ENCODE measurements around the gene FCHO2.

The FCHO2 gene

DNA sequence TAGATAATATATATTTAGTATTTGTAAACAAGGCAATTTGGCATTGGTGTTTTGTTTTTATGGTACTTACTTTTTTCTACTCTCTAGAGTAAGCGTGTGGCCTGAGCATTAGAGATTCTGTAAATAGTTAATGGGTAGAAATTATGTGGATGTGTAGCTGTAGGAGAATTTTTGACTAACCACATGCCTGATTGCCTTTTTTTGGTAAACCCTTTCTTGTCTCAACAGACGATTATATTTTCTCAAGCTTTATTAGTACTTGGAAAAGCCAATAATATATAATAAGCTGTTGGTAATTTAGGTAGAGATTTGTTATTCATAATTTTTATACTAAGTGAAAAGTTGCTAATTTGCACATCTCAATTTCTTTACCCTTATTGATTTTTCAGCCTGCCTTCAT lies 76.8 kb downstream of the FCHO2 start:
- no peak for DNase-seq

DNA sequence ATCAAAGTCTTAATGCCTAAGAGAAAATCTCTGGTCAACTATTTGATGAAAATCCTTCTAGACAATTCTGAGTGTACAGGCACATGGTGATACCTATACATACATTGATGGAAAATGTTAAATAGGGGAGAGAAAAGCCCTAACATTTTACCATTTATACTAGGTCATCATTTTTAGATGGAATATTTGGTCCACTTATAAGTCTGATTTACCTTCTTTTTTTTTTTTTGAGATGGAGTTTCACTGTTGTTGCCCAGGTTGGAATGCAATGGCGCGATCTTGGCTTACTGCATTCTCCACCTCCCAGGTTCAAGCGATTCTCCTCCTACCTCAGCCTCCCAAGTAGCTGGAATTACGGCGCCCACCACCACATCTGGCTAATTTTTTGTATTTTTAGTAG lies 81.7 kb downstream of the FCHO2 start:
- no peak for DNase-seq

DNA sequence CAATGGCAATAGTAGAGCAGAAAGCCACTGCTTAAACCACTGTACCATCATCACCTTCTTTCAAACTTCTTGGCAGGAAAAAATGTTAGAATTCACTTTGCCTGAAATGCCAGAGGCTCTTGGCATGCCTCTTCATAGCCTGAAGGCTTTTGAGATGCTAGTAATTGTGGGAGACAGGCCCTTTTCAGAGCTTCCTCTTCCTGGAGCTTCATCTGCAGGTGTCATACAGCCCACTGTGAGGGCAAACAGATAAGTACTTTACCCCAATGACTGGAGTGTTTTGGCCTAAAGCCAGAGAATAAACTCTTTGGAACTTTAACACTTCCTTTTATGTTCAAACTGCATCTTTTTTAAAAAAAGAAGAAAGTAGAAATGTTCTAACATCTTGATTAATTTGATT lies 83.2 kb downstream of the FCHO2 start:
- peak; percentile 37 for DNase-seq

DNA sequence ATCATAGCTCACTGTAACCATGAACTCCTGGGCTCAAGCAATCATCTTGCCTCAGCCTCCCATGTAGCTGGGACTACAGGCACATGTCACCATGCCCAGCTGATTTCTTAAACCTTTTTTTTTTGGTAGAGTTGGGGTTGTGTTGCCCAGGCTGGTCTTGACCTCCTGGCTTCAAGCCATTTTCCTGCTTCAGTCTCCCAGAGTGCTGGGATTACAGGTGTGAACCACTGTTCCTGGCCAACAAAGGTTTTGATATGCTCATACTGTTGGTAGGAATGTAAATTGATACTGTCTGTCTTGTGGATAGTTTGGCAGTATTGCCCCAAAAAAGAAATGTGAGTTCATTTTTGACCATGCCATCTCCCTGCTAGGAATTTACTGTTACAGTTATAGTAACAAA lies 87.2 kb downstream of the FCHO2 start:
- DNase-seq: no peak

DNA sequence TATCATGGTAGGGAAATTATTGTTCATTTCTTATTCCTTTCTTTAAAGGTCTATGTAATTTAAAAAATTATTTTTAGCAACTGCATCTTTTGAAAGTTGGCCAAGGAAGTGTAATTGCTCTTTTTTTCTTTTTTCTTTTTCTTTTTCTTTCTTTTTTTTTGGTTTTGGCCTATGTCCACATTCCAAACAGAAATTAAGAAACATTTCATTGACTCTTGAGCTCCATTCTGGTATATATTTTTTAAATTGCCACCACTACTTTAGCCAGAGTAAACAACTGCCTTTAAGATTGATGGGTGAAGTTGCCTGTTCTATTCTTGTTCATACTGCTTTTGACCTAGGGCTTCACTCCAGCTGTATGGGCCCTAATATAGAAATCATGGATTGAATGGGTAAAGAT lies 88.7 kb downstream of the FCHO2 start:
- no peak for DNase-seq

DNA sequence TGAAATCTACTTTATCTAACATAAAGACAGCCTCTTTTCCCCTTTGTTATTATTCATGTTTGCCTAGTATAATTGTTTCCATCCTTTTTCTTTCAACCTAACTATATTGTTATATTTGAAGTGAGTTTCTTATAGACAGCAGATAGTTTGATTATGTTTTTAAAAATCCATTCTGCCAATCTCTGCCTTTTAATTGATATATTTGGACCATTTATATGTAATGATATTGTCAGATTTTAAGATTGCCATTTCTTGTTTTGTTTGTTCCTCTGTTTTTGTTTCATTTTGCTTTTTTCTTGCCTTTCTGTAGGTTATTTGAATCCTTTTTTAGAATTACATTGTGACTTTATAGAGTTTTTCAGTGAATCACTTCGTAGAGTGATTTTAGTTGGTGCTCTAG lies 89.8 kb downstream of the FCHO2 start:
- DNase-seq: no peak

DNA sequence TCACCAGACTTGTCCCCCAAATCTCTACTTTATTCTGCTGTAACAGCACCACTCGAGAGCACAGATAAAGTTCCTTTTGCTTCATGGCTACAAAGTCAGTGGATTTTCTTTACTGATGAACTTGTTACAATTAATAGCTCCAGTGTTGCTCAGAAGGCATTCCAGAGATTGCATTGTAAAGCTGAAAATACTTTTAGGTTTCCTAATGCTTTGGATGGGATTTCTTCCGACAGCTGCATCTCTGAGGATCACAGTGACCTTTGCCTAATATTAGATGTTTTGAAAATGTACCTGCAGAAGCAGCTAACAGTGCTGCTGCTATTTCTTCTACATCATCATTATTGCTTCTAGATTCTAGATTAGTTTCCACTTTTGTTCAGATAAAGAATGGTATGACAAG lies 105.8 kb downstream of the FCHO2 start:
- DNase-seq: no peak

DNA sequence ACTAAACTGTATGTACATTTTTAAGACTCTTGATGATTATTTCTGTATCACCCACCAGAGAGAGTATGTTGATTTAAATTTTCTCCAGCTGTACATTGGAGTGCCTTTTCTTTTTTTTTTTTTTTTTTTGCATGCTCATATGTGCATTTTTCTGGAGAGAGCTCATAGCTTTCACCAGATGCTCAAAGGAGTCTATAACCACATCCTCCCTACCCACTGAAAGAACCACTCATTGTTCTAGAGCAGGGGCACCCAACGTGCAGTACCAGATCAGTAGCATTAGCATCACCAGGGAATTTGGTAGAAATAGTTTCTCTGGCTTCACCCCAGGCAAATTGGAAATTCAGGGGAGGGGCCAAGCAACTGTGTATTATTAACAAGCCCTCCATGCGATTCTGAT lies 110.6 kb downstream of the FCHO2 start:
- no peak for DNase-seq

DNA sequence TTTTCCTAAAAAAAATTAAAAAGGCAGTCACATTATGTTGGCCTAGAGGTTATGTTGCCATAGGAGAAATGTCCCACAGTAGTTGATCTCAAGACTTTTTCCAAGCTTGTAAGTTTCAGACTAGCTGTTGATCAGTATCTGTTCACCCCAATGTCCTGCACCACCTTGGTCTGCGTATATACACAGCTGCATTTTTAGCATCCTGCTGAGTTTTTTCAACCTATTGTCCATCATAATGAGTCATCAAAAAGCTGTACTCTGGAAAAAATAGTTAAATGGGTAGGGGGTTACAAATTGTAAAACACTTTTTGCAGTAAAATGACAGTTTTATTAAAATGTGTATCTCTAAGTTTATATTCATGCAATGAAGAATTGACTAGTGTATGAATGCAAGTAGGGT lies 111.4 kb downstream of the FCHO2 start:
- DNase-seq: no peak

DNA sequence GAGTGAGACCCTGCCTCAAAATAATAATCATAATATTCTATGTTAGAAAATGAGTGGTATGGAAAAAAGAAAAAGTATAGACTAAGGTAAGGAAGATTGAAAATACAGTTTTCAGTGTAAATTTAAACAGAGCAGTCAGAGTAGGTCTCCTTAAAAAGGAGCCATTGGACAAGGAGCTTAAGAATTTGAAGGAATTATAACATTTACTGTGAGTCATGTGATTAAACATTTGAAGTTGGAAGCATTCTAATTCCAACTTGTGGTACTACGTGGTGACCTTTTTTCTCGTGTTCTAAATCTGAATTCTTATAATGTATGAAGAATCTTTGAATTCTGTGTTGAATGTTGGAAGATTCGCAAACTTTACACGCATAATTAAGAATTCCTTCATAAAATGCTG lies 125.3 kb downstream of the FCHO2 start:
- no peak for DNase-seq

DNA sequence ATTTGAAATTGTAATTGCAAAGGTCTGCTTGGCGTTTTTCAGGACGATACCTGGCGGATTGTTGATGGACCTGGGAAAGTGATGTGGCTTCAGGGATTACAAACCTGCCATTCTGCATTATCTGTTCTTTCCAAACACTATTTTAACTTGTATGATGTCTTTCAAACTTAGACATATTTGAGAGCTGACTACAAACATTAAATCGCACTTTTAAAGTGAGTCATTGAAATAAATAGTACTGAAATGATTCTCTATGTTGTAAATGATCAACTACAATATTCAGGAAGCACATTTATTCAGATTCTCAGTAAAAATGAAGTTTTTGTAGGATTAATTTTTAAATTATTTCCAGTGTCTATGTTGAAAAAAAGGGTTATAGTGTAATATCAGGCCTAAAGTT lies 132.2 kb downstream of the FCHO2 start:
- no peak for DNase-seq

DNA sequence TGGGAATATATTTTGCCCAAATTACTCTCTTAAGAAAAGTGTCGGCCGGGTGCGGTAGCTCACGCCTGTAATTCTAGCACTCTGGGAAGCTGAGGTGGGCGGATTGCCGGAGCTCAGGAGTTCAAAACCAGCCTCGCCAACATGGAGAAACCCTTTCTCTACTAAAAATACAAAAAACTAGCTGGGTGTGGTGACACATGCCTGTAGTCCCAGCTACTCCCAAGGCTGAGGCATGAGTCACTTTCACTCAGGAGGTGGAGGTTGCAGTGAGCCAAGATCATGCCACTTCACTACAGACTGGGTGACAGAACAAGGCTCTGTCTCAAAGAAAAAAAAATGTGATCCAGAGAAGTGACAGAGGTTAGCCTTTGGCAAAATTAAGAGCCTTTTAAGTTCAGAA lies 138.1 kb downstream of the FCHO2 start:
- DNase-seq: peak; percentile 73

DNA sequence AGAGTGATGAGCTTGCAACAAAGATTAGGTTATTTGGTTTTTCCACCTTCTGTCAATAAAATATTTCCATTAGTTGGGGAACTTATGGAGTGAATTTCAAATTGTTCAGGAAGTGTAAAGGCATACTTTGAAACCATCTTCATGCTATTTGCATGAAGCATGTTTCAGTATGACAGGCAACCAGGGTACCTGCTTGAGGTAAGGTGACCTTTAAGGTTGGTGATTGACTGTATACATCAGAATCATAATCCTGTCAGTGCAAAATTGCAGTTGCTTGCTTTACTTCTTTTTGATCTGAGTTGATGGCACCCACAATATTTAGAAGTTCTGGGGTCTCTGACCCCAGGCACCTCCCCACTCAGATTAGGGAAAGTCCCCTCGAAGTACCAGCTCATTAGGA lies 138.6 kb downstream of the FCHO2 start:
- DNase-seq: no peak

DNA sequence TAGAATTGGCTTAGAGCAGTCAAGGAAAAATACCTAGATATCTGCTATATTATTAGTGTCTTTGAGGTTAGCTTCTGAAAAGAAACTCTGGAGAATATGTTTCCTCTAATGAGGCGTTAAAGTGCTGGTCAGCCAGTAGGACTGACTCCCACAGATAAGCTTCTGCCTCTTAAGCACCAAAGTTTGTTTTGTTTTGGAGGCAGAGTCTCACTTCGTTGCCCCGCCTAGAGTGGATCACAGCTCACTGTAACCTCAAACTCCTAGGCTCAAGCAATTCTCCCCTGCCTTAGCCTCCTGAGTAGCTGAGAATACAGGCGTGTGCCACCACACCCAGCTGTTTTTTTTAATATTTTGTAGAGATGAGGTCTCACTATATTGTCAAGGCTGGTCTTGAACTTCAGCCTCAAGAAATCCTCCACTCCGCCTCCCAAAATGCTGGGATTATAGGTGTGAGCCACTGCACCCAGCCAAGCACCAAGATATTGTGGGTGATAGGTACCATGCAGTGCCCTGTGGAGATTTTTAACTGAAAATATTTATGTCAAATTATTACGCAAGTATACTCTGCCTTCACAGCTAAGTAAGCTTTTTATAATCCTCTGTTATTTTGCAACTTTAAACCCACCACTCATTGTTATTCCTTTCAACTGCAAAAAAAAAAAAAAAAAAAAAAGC lies 139.9 kb downstream of the FCHO2 start:
- peak; percentile 69 for DNase-seq

DNA sequence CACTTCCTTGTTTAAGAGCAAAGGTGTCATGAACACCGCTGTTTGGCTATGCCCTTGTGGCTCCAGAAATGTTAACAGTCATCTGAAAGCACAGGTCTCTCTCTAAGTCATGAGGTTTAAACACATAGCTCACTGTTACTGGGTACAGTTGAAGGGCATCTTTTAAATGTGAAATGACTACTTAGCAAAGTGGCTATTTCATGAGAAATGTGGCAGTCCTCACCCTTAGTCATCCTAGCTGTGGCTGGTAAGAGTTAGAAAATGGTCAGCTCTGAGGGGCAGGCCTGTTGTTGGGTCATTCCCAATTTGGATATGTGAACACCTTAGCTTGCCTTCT lies 140.4 kb downstream of the FCHO2 start:
- no peak for DNase-seq

DNA sequence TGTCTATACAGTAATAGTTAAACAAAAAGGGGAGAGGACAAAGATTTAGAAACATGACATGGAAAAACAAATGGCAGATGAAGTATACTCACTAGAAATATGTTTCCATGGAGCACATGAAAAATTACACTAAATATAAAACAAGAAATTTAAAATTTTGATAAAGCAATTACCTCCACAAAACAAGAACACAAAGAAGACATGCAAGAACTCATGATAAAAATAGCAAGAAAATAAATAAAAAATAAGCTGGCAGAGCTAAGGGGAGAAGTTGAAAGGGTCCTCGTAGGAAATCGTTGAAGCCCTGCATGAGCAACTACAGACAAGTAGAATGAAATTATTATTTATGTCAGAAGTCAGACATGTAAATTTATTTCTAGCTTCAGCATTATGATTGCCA lies 141.9 kb downstream of the FCHO2 start:
- DNase-seq: no peak

DNA sequence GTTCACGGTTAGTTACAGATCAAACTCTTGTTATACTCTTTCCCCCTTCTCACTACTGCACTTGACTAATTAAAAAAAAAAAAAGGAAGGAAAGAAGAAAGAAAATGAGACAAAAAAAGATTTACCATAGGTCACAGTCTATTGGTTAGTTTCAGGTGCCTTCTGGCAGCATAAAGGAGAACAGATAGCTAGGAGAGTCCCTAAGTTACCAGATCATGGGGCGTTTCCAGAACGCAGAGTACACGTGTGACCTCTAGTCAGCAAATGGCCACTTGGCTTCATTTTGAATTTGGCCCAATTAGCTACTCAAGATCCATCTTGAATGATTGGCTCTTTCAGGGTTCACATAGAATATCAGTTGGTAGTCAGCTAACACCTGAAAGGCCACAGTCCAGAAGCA lies 144.3 kb downstream of the FCHO2 start:
- DNase-seq: no peak

DNA sequence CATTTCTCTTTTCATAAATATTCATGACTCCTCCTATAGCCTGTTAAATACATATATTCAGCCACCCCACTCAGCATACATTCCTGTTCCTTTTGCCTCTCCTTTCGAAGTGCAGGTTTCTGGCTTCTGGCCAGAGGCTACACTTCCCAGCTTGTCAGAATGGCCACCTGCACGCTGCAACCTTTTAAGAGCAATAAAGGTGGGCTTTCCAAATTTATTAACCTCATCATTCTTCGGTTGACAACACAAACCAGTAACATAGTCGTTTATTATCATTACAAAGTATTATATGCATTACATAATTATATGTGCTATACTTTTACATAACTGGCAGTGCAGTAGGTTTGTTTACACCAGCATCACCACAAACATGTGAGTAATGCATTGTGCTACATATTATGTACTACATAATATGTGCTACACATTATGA lies 148.0 kb downstream of the FCHO2 start:
- no peak for DNase-seq

DNA sequence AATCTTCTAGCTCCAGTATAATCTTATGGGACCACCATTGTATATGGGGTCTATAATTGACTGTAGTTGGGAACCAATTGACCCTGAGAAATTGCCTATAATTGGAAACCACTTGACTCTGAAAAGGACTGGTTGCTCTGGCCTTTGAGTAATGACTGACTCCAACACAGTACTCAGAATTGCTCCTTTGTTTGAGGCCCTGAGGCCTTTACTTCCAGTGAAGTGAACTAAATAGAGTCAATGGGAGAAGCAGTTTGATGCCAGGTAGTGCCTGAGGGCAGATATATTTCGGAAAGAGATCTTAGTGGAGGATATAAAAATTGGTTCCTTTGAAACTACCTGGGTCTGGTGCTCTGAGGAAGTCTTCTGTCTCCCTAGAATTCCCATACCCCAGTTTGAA lies 148.5 kb downstream of the FCHO2 start:
- no peak for DNase-seq

DNA sequence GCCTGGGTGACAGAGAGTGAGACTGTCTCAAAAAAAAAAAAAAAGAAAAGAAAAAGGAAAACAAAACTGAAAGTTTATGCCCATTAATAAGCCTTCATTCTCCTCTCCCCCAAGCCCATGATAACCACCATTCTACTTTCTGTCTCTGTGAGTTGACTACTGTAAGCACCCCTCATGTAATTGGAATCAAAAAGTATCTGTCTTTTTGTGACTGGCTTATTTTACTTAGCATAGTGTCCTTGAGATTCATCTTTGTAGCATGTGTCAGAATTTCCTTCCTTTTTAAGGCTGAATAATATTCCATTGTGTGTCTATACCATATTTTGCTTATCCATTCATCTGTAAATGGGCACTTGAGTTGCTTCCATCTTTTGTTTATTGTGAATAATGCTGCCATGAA lies 150.5 kb downstream of the FCHO2 start:
- no peak for DNase-seq

DNA sequence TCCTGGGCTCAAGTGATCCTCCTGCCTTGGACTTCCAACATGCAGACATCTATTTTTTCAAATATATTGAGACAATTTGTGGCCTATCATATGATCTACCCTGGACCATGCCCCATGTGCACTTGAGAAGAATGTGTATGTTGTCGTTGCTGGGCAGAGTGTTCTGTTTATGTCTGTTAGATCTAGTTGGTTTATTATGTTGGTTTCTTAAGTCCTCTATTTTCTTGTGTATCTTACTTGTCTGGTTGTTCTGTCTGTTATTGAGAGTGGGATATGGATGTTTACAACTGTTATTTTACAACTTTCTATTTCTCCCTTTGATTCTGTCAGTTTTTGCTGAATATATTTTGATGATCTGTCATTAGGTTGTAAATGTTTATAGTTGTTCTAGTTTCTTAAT lies 154.3 kb downstream of the FCHO2 start:
- no peak for DNase-seq

DNA sequence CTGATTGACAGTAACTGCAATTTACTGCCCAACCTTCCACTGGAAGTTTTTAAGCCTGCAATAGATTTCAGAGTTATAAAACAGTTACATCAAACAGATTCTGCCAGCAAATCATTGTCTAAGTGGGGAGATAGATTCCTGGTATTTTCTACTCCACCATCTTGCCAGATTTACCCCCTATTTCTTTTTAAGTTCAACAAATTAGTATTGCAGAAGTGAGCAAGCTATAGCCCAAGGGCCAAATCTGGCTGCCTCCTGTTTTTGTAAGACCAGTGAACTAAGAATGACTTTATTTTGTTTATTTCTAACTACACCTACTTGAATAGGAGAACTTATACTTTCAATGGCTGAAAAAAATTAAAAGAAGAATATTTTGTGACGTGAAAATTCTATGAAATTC lies 155.7 kb downstream of the FCHO2 start:
- no peak for DNase-seq

DNA sequence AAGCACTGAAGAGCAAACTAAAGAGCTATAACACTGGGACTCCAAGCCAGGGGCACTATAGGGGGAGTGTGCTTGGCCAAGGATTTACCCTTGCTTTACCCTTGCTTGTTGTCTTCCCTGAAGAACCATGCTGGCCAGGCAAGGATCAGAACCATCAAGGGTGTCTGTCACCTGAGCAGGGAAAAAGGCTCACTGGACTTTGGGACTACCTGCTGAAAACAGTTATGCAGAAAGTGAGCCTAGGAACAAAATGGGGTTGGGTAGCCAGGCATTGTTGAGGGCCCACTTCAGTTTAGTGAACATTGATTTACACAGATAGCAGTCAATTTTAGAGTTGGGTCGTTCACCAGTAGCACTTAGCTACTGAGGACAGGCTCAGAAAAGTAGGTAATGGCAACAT lies 156.5 kb downstream of the FCHO2 start:
- no peak for DNase-seq

DNA sequence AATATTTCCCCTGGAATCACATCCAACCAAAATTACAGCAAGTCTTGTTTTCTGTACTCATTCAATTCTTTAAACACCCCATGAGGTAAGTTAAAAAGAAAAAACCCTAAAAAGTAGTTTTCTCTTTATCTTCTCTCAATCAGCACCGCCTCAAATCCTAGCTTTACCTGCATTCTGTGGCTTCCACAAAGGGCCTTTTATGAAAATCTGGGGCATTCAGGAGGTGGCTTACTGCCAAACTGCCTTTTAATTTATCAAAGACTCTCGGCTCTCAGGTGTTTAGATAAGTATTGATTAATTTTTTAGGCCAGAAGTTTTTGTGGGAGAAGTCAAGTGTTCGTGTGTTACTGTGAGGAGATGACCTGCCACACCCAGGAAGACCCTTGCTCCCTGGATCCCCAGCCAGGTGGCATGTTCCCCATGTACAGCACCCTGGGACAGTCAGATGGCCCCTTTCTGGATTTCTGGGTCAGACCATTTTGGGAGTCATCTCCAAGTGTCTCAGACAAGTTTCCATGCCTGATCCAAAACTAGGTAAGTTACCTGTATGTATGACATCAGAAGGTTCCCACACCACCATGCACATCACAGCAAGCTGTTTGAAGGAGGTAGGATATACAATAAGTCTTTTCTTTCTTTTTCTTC lies 158.3 kb downstream of the FCHO2 start:
- no peak for DNase-seq

DNA sequence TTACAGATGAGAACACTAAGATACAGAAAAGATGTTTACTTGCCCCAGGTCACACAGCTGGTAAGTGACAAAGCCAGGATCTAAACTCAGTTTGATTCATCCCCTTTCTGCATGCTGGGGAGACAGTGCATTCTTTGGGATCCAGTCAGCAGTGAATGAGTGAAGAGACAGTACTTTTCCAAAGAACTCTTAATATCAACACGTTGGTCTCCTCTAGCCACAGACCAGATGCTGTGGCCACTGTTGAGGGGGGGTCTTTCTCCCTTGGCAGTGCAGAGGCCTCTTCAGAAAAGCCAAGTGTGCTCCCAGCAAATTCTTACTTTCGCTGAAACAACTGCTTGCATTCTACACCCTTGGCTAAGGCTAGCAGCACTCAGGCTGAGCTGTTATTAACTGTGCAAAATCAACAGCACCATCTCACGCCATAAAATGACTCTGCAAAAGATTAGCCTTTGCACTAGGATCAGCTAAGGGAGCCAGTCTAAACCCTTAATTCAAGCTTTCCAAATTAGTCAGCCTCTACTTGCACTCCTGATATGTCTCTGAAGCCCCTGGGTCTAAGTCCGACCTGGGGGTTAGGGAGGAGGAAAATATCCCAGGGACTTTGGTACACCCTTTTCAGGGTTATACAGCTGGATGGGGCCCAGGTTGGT lies 159.7 kb downstream of the FCHO2 start:
- no peak for DNase-seq
